ENCODE results near the gene PDE3A.

Gene PDE3A

DNA sequence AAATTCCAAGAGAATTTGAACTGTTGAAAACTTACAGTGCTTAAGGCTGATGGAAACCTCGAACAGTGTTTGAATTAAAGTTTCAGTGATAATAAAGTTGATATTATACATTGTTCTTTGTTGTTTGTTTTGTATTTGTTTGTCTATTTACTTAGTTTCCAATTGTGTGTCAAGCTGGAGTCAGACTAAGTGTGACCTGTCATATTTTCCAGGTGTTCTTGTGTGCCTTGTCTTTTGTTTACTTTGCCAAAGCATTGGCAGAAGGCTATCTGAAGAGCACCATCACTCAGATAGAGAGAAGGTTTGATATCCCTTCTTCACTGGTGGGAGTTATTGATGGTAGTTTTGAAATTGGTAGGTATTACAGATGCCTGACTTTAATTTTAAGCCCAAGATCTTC, 332.8 kb downstream of the PDE3A start:
- no peak for DNase-seq (ENCODE audit: low read depth in 2 of 2)

GRCh38 chr12:20704860-20705259, 336.5 kb downstream of the PDE3A start:
- DNase-seq (ENCODE audit: low read depth in 2 of 2), result no peak

DNA sequence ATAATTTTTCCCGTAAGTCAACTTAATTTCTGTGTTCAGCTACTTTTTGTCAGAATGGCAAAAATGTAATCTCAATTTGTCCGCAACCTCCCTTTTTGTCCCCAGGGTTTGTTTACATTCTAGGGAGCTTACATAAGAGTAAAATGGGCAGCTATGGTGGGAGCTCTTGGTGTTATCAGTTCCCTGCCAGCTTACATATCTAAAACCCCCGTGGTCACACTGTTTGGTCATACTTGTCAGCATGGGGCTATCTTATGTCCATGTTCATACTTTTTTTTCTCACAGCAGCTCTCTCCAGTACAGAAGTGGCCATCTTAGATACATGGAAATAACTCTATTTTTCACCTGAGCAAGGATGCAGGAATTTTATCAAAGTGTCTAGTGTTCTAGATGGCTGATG, 343.5 kb downstream of the PDE3A start:
- no peak for DNase-seq (ENCODE audit: low read depth in 2 of 2)

- DNase-seq (ENCODE audit: low read depth in 2 of 2), result no peak
Measured at GRCh38 chr12:20716037-20716436, 347.7 kb downstream of the PDE3A start.

DNA sequence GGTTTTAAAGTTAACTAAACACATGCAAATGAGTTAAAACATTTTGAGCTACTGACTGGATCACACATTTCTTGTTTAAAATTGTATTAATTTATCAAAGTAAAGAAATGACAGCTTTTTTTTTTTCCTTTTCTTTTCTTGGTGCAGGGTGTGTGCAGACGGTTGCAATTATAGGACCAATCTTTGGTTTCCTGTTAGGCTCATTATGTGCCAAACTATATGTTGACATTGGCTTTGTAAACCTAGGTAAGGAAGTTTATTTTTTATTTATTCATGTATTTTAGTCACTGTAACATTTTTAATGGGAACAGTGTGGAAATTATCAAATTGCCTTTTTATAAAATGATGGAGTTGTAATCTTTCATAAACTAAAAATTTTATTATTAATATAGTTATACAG, 348.6 kb downstream of the PDE3A start:
- DNase-seq (ENCODE audit: low read depth in 2 of 2), result no peak

GRCh38 chr12:20718294-20718693, 350.0 kb downstream of the PDE3A start:
- no peak for DNase-seq (ENCODE audit: low read depth in 2 of 2)

- DNase-seq (ENCODE audit: low read depth in 2 of 2), result no peak
Measured at GRCh38 chr12:20722142-20722541, 353.8 kb downstream of the PDE3A start.

DNA sequence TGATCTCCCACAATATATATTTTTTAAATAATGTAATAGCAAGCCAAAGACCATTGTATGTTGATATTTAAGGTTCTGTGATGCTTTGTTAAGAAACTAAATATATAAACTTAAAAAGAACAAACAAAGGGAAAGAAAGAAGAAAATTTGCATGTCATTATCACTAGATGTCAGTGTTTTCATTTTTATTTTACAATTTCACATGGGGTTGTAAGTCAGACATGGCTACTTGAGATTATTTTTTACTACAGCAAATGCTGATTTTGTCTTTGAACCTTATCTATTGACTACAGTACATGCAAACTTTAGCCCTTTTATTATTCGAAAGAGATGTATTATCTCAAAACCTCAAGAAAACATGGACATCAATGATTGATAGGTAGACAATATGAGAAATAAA, 362.9 kb downstream of the PDE3A start:
- DNase-seq (ENCODE audit: low read depth in 2 of 2), result no peak
